Fibroblast of skin of right biceps (primary cell): ENCODE data around the gene SDR39U1.

Source experiments
- DNase-seq: peaks from one replicate; pipeline ENCODE4 v3.0.0-alpha.2; 2013

Gene SDR39U1

GRCh38 chr14:24408764-24409163 lies 33.8 kb downstream of the SDR39U1 start:
- no peak for DNase-seq

- no peak for DNase-seq
Observed at GRCh38 chr14:24407608-24408325, 34.8 kb downstream of the SDR39U1 start.

- DNase-seq, result no peak
Observed at GRCh38 chr14:24406416-24406815, 36.2 kb downstream of the SDR39U1 start.

- no peak for DNase-seq
Observed at GRCh38 chr14:24404814-24405213, 37.8 kb downstream of the SDR39U1 start.

GRCh38 chr14:24403294-24403998 lies 39.1 kb downstream of the SDR39U1 start:
- peak; percentile 52 for DNase-seq

GRCh38 chr14:24401810-24402702 lies 40.5 kb downstream of the SDR39U1 start:
- no peak for DNase-seq

- DNase-seq, result no peak
Observed at GRCh38 chr14:24399999-24400718, 42.4 kb downstream of the SDR39U1 start.

GRCh38 chr14:24399447-24399822 lies 43.1 kb downstream of the SDR39U1 start:
- DNase-seq, result no peak

- peak; percentile 63 for DNase-seq
Observed at GRCh38 chr14:24398653-24399446, 43.7 kb downstream of the SDR39U1 start, which contains the start of gene NYNRIN. TSS of gene NYNRIN (plus strand) at chr14:24399003. CDS start at chr14:24399247, 244 bp downstream.

- peak; percentile 40 for DNase-seq
Observed at GRCh38 chr14:24398293-24398652, 44.3 kb downstream of the SDR39U1 start.

- no peak for DNase-seq
Observed at GRCh38 chr14:24397639-24398292, 44.8 kb downstream of the SDR39U1 start.

GRCh38 chr14:24395609-24396582 lies 46.7 kb downstream of the SDR39U1 start:
- no peak for DNase-seq

- DNase-seq, result no peak
Observed at GRCh38 chr14:24394275-24394674, 48.3 kb downstream of the SDR39U1 start.

- peak; percentile 67 for DNase-seq
Observed at GRCh38 chr14:24392325-24393091, 50.1 kb downstream of the SDR39U1 start.

GRCh38 chr14:24390701-24391468 lies 51.7 kb downstream of the SDR39U1 start:
- no peak for DNase-seq
